ENCODE data around the gene KRT26. TPM values are rescaled to one million over a fixed set of nuclear protein-coding genes. Genes with fewer than 3 reads are reported as not detected.

Gene KRT26
- total and polyA plus RNA-seq, 10 of the 15 experiments (the other 5 are each of a cell fraction or from before 2014, with no cell fraction given), result not detected

DNA sequence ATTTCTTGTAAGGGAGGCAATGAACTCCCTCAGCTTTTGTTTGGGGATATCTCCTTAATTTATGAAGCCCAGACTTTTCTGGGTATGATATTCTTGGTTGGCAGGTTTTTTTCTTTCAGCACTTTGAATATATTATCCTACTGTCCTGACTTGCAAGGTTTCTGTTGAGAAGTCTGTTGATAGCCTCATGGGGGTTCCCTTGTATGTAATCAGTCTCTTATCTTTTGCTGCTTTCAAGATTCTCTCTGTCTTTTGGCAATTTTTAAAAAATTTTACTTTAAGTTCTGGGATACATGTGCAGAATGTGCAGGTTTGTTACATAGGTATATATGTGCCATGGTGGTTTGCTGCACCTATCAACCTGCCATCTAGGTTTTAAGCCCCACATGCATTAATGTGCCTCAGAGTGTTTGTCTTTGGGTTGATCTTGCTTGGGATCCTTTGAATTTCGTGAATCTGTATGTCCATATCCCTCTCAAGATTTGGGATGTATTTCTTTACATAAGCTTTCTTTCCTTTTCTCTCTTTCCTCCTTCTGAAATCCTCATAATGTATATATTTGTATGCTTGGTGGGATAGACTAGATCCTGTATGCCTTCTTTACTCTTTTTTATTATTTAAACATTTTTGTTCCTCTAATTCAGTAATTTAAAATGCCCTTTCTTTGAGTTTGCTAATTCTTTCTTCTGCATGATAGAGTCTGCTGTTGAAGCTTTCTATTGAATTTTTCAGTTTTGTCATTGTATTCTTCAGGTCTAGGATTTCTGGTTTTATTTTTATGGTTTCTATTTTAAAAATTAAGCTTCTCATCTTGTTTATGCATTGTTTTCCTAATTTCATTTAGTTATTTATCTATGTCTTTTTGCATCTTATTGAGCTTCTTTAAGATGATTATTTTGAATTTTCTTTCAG, 11.6 kb downstream of the KRT26 start:
- Histone ChIP-seq H4K20me1 (ENCODE audit: control insufficient read depth, insufficient read depth) (no peaks in the 10 kb centered on the region), H3K27me3 (replicated peaks in 1 of 2; ENCODE audit: control insufficient read depth in 2 of 2, insufficient read depth in 2 of 2, low read length in 1 of 2) (no peaks in the 10 kb centered on the region; a peak in 2 of 4 replicates), H3K9ac (ENCODE audit: control insufficient read depth, insufficient read depth, low read length) (no peak overlapping the region), H2AFZ (ENCODE audit: control insufficient read depth, low read depth, low read length) (no peak overlapping the region), H3K4me1 (ENCODE audit: control insufficient read depth, insufficient read depth, low read length) (no peaks in the 10 kb centered on the region), H3K4me2 (ENCODE audit: control insufficient read depth, insufficient read depth) (no peak overlapping the region), H3K9me3 (replicated peaks; ENCODE audit: control insufficient read depth, insufficient read depth, low read length) (peaks cover 12% of the 10 kb centered on the region), H3K27ac (ENCODE audit: control insufficient read depth, insufficient read depth) (no peak overlapping the region), H3K36me3 (ENCODE audit: control insufficient read depth in 2 of 2, insufficient read depth in 2 of 2, low read length in 1 of 2) (no peaks in the 10 kb centered on the region), H3K79me2 (ENCODE audit: control insufficient read depth, insufficient read depth, low read length) (no peaks in the 10 kb centered on the region), H3K4me3 (no peak overlapping the region)
- RAD21 ChIA-PET (ENCODE audit: unreplicated experiment), result no interaction called here
- SMC1A ChIA-PET (ENCODE audit: uncharacterized antibody, unreplicated experiment), result interaction anchor here (1.0 to 1.5 kb wide), 2 partner anchors 9 to 41 kb away, joined by 3 to 4 read pairs; no protein-coding TSS in a partner anchor
- FAIRE-seq, result no peak
- in situ Hi-C loops (cut with MboI), result no loop called here
- CTCF ChIA-PET, result no interaction called here
- ATAC-seq, result no peak
- BruUV-seq (replicated peaks), result no TSS peak
- no peak for DNase-seq (ENCODE audit: low read depth, low spot score)
- 0% methylated on average over 1 of the region's 1 CpG for WGBS (ENCODE audit: insufficient coverage, insufficient replicate concordance, low lambda C conversion rate, missing lambda C conversion rate)
- TF ChIP-seq SMAD1 (IDR thresholded peaks at IDR 0.05; ENCODE audit: low read depth, partially characterized antibody) (no peak), BACH1 (IDR thresholded peaks at IDR 0.05; ENCODE audit: borderline replicate concordance) (no peak), SIX5 (IDR thresholded peaks at IDR 0.05; ENCODE audit: low read depth, low read length, severe bottlenecking) (no peak), YY1 (IDR thresholded peaks at IDR 0.05; ENCODE audit: low read depth, low read length) (no peak), HCFC1 (IDR thresholded peaks at IDR 0.05; ENCODE audit: low read length) (no peak)
- TF ChIP-seq, protein P1, sequence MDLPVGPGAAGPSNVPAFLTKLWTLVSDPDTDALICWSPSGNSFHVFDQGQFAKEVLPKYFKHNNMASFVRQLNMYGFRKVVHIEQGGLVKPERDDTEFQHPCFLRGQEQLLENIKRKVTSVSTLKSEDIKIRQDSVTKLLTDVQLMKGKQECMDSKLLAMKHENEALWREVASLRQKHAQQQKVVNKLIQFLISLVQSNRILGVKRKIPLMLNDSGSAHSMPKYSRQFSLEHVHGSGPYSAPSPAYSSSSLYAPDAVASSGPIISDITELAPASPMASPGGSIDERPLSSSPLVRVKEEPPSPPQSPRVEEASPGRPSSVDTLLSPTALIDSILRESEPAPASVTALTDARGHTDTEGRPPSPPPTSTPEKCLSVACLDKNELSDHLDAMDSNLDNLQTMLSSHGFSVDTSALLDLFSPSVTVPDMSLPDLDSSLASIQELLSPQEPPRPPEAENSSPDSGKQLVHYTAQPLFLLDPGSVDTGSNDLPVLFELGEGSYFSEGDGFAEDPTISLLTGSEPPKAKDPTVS (IDR thresholded peaks at IDR 0.05; ENCODE audit: low read depth, low read length), result no peak
- TF ChIP-seq, protein P2, sequence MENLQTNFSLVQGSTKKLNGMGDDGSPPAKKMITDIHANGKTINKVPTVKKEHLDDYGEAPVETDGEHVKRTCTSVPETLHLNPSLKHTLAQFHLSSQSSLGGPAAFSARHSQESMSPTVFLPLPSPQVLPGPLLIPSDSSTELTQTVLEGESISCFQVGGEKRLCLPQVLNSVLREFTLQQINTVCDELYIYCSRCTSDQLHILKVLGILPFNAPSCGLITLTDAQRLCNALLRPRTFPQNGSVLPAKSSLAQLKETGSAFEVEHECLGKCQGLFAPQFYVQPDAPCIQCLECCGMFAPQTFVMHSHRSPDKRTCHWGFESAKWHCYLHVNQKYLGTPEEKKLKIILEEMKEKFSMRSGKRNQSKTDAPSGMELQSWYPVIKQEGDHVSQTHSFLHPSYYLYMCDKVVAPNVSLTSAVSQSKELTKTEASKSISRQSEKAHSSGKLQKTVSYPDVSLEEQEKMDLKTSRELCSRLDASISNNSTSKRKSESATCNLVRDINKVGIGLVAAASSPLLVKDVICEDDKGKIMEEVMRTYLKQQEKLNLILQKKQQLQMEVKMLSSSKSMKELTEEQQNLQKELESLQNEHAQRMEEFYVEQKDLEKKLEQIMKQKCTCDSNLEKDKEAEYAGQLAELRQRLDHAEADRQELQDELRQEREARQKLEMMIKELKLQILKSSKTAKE (IDR thresholded peaks at IDR 0.05; ENCODE audit: low read depth, poor library complexity, severe bottlenecking), result no peak
- TF ChIP-seq, protein P3, sequence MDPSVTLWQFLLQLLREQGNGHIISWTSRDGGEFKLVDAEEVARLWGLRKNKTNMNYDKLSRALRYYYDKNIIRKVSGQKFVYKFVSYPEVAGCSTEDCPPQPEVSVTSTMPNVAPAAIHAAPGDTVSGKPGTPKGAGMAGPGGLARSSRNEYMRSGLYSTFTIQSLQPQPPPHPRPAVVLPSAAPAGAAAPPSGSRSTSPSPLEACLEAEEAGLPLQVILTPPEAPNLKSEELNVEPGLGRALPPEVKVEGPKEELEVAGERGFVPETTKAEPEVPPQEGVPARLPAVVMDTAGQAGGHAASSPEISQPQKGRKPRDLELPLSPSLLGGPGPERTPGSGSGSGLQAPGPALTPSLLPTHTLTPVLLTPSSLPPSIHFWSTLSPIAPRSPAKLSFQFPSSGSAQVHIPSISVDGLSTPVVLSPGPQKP (IDR thresholded peaks at IDR 0.05; ENCODE audit: low read depth, low read length), result no peak
- TF ChIP-seq, protein P4, sequence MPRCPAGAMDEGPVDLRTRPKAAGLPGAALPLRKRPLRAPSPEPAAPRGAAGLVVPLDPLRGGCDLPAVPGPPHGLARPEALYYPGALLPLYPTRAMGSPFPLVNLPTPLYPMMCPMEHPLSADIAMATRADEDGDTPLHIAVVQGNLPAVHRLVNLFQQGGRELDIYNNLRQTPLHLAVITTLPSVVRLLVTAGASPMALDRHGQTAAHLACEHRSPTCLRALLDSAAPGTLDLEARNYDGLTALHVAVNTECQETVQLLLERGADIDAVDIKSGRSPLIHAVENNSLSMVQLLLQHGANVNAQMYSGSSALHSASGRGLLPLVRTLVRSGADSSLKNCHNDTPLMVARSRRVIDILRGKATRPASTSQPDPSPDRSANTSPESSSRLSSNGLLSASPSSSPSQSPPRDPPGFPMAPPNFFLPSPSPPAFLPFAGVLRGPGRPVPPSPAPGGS (IDR thresholded peaks at IDR 0.05; ENCODE audit: borderline replicate concordance, insufficient read depth, low read depth, low read length, poor library complexity, severe bottlenecking), result no peak
- intact Hi-C loops (cut with micrococcal nuclease; ENCODE audit: unreplicated experiment), result no loop called here
- POLR2A ChIA-PET, result no interaction called here

All from GM12878 (cell line).